Left lung (tissue), 10 donors: Measurements from ENCODE around the gene INS. TPM values are rescaled to one million over a fixed set of nuclear protein-coding genes. Genes with fewer than 3 reads are reported as not detected.

Source experiments
- ATAC-seq: fragments of 200-7000 bp; cut with Tn5 transposase; one replicate; pipeline ENCODE4 v1.9.1; 2020; ENCODE audit warnings: moderate library complexity
- DNase-seq, 4 donors: peaks; one replicate each; pipeline ENCODE4 v3.0.0-alpha.2; 2013 to 2020
- H3K27ac ChIP-seq, 2 donors: fragments of 200-600 bp; sonication (generic) in 1 of 2; one replicate each; pipeline versions ENCODE4 v1.5.0 to v1.8.0; 2020 to 2021
- H3K27me3 ChIP-seq, 2 donors: fragments of 200-600 bp; sonication (generic) in 1 of 2; one replicate each; pipeline versions ENCODE4 v1.5.0 to v1.8.0; 2020 to 2021
- H3K36me3 ChIP-seq, 2 donors: fragments of 200-600 bp; sonication (generic) in 1 of 2; one replicate each; pipeline versions ENCODE4 v1.5.0 to v1.8.0; 2020 to 2021
- H3K4me1 ChIP-seq, 2 donors: fragments of 200-600 bp; one replicate each; pipeline ENCODE4 v1.8.0; 2021
- H3K4me3 ChIP-seq, 2 donors: fragments of 200-600 bp; sonication (generic) in 1 of 2; one replicate each; pipeline versions ENCODE4 v1.5.0 to v1.8.0; 2020 to 2021; ENCODE audit warnings: mild to moderate bottlenecking in 1 of 2
- H3K9me3 ChIP-seq, 2 donors: fragments of 200-600 bp; sonication (generic) in 1 of 2; one replicate each; pipeline versions ENCODE4 v1.5.0 to v1.8.0; 2020 to 2021
- CTCF ChIP-seq, 2 donors: fragments of 200-600 bp; sonication (generic) in 1 of 2; IDR thresholded peaks; one replicate each; pipeline versions ENCODE4 v1.5.0 to v1.8.0; 2021; ENCODE audit warnings: antibody characterized with exemption in 2 of 2
- intact Hi-C, 2 donors: fragments of 100-400 bp; cut with DNase I; formaldehyde crosslinking; loops; one replicate each; pipeline versions ENCODE4 v1.11.2 to v1.14.2; 2022
- polyA plus RNA-seq, 6 donors: library from polyadenylated mRNA; unstranded; fragments of 120-200 nt; gene quantifications; one replicate each; pipeline ENCODE4 v1.2.1, GENCODE V29; 2013; ENCODE audit not compliant: insufficient read length in 6 of 6
- total RNA-seq, 2 donors: library from RNA; stranded (reverse); fragmentation: NEBNext Ultra II Directional; extraction: Animal tissue kit (Norgen Biotek cat#: 25700); gene quantifications; one replicate each; pipeline ENCODE4 v1.2.1, GENCODE V29; 2021
- donor health status: DM: no; HTN: yes; CAD: no.
- donor health status: DM: no; HTN: no; CAD: no.

Gene INS
- total and polyA plus RNA-seq, 8 donors: not detected

- intact Hi-C loops: loop anchor here in 1 of 2 donors (5.0 kb wide), 3 partner anchors 268 to 463 kb away; partner anchors contain the start of gene TNNI2
- no peaks in the 10 kb centered on the region for H3K36me3 ChIP-seq
- ATAC-seq (no peak), DNase-seq (no peak)
- no peaks in the 10 kb centered on the region for H3K9me3 ChIP-seq
- TF ChIP-seq CTCF (IDR thresholded peaks at IDR 0.05): no peak
- H3K27ac ChIP-seq: no peak overlapping the region
- peaks cover 11 to 71% of the 10 kb centered on the region in 2 donors for H3K27me3 ChIP-seq
- H3K4me1 ChIP-seq: peaks cover 5 to 8% of the 10 kb centered on the region in 2 donors
- no peak overlapping the region for H3K4me3 ChIP-seq
These were observed 6.1 kb downstream of the INS start for GRCh38 chr11:2154889-2155288.

- Histone ChIP-seq H3K36me3 (no peaks in the 10 kb centered on the region), H3K27me3 (peaks cover 11 to 71% of the 10 kb centered on the region in 2 donors), H3K9me3 (no peaks in the 10 kb centered on the region), H3K4me3 (no peak overlapping the region), H3K27ac (no peak overlapping the region), H3K4me1 (peaks cover 5 to 8% of the 10 kb centered on the region in 2 donors)
- ATAC-seq: no peak
- intact Hi-C loops: loop anchor here in 1 of 2 donors (5.0 kb wide), 3 partner anchors 267 to 462 kb away; partner anchors contain the start of gene TNNI2
- DNase-seq: no peak
- no peak for TF ChIP-seq CTCF (IDR thresholded peaks at IDR 0.05)
These were observed 6.8 kb downstream of the INS start for GRCh38 chr11:2154195-2154585.

- DNase-seq (no peak), ATAC-seq (no peak)
- H3K27ac ChIP-seq: no peak overlapping the region
- TF ChIP-seq CTCF (IDR thresholded peaks at IDR 0.05): no peak
- H3K9me3 ChIP-seq: no peaks in the 10 kb centered on the region
- intact Hi-C loops: loop anchor here in 1 of 2 donors (5.0 kb wide), 3 partner anchors 266 to 461 kb away; partner anchors contain the start of gene TNNI2
- peaks cover 15 to 73% of the 10 kb centered on the region in 2 donors for H3K27me3 ChIP-seq
- H3K4me1 ChIP-seq: peaks cover 5 to 8% of the 10 kb centered on the region in 2 donors
- H3K36me3 ChIP-seq: no peaks in the 10 kb centered on the region
- no peak overlapping the region for H3K4me3 ChIP-seq
These were observed 7.3 kb downstream of the INS start for GRCh38 chr11:2153581-2154194.

GRCh38 chr11:2151500-2152257 lies 9.3 kb downstream of the INS start:
- ATAC-seq: peak; percentile 90
- intact Hi-C loops: loop anchor here in 1 of 2 donors (5.0 kb wide), 3 partner anchors 264 to 459 kb away; partner anchors contain the start of gene TNNI2
- Histone ChIP-seq H3K27me3 (peaks cover 24 to 74% of the 10 kb centered on the region in 2 donors), H3K4me3 (no peak overlapping the region), H3K27ac (no peak overlapping the region), H3K36me3 (no peaks in the 10 kb centered on the region), H3K4me1 (peaks cover 5 to 8% of the 10 kb centered on the region in 2 donors), H3K9me3 (no peaks in the 10 kb centered on the region)
- peak; percentile 72 to 81 for TF ChIP-seq CTCF (IDR thresholded peaks at IDR 0.05)
- DNase-seq: peak in 2 of 4 donors; percentile 73 to 83
